OCI-LY7 (cell line): ENCODE results near the gene EPHX1. TPM values are rescaled to one million over a fixed set of nuclear protein-coding genes. Genes with fewer than 3 reads are reported as not detected.
A peak's percentile ranks its signal among the peaks of the same experiment; 100 is the strongest.

Experiments
- BruUV-seq: library from RNA; stranded (reverse); fragments of 400-500 nt; replicated peaks from 2 replicates; lab custom pipeline; 2021; lab: Mats Ljungman, UMichigan
- CTCF ChIA-PET: fragments of 300-600 bp; sonication (Branson Sonifier 250); formaldehyde crosslinking; loops from one replicate; lab custom pipeline; 2022; ENCODE audit warnings: antibody characterized with exemption; ENCODE audit not compliant: unreplicated experiment; lab: Charles Lee
- POLR2A ChIA-PET: fragments of 300-600 bp; sonication (Branson Sonifier 250); formaldehyde crosslinking; loops from one replicate; lab custom pipeline; 2022; ENCODE audit warnings: antibody characterized with exemption; lab: Charles Lee
- DNase-seq: peaks from one replicate; pipeline ENCODE4 v3.0.0-alpha.2; 2015; ENCODE audit warnings: low spot score
- H2AFZ ChIP-seq: fragments of 200-600 bp; sonication (generic), shearing (Covaris generic); 2 replicates; pipeline ENCODE4 v1.6.1; 2014; ENCODE audit warnings: mild to moderate bottlenecking, antibody characterized with exemption, low read length, moderate library complexity
- H3K27ac ChIP-seq: fragments of 200-600 bp; sonication (generic); 2 replicates; pipeline ENCODE4 v1.5.1; 2014; ENCODE audit warnings: mixed run types, low read depth, mild to moderate bottlenecking, moderate library complexity, low read length, inconsistent platforms; ENCODE audit not compliant: poor library complexity, severe bottlenecking
- H3K36me3 ChIP-seq: fragments of 200-600 bp; sonication (generic); 2 replicates; pipeline ENCODE4 v1.6.1; 2014; ENCODE audit warnings: mild to moderate bottlenecking, antibody characterized with exemption, low read length, moderate library complexity, mixed read lengths; ENCODE audit not compliant: insufficient read depth
- H3K4me1 ChIP-seq: fragments of 200-600 bp; sonication (generic); 2 replicates; pipeline ENCODE4 v1.5.1; 2014; ENCODE audit warnings: mild to moderate bottlenecking, low read length; ENCODE audit not compliant: insufficient read depth, poor library complexity, severe bottlenecking
- H3K4me2 ChIP-seq: fragments of 200-600 bp; sonication (generic); 2 replicates; pipeline ENCODE4 v1.6.1; 2014; ENCODE audit warnings: mild to moderate bottlenecking, low read length
- H3K4me3 ChIP-seq: fragments of 200-600 bp; sonication (generic); 2 replicates; pipeline ENCODE4 v1.5.1; 2014; ENCODE audit warnings: mild to moderate bottlenecking, low read depth, low read length; ENCODE audit not compliant: poor library complexity, severe bottlenecking
- H3K79me2 ChIP-seq: fragments of 200-600 bp; sonication (generic); 2 replicates; pipeline ENCODE4 v1.6.1; 2016; ENCODE audit warnings: low read depth, mild to moderate bottlenecking, low read length, moderate library complexity, mixed read lengths; ENCODE audit not compliant: insufficient read depth
- H3K9me2 ChIP-seq: fragments of 200-600 bp; sonication (generic); 2 replicates; pipeline ENCODE4 v1.6.1; 2016; ENCODE audit warnings: mild to moderate bottlenecking, low read length, mixed read lengths; ENCODE audit not compliant: insufficient read depth
- H3K9me3 ChIP-seq: fragments of 200-600 bp; sonication (generic); 2 replicates; pipeline ENCODE4 v1.6.1; 2014; ENCODE audit warnings: mild to moderate bottlenecking, mixed run types, low read length, mixed read lengths
- H4K20me1 ChIP-seq: fragments of 200-600 bp; sonication (generic); 2 replicates; pipeline ENCODE4 v1.6.1; 2014; ENCODE audit warnings: mild to moderate bottlenecking, antibody characterized with exemption, low read length, moderate library complexity, mixed read lengths; ENCODE audit not compliant: insufficient read depth
- EZH2phosphoT487 ChIP-seq: fragments of 200-600 bp; sonication (generic); IDR thresholded peaks from 2 replicates; pipeline ENCODE4 v1.6.1; 2018; ENCODE audit warnings: low read depth, borderline replicate concordance, mild to moderate bottlenecking, mixed run types, antibody characterized with exemption, low read length, moderate library complexity, mixed read lengths
- intact Hi-C: fragments of 100-400 bp; cut with micrococcal nuclease; formaldehyde crosslinking; loops from one replicate; pipeline ENCODE4 v1.10.0; 2022; ENCODE audit not compliant: unreplicated experiment
- total RNA-seq, 2 experiments: library from RNA; depleted of rRNA in 1 of 2; stranded (reverse); fragments of >200 nt in 1 of 2; shearing (Covaris generic) in 1 of 2; gene quantifications; 2 replicates each; pipeline ENCODE4 v1.2.3, GENCODE V29; 2014 to 2022
- TF ChIP-seq, protein P1 (sequence below): fragments of 200-600 bp; sonication (generic); conservative IDR thresholded peaks from 2 replicates; pipeline ENCODE4 v1.5.1; 2014; ENCODE audit warnings: mild to moderate bottlenecking, antibody characterized with exemption, low read length, moderate library complexity, mixed read lengths

EPHX1 gene
- total RNA-seq, 2 experiments from 2014 or later: 0.44 to 1.3 TPM

DNA sequence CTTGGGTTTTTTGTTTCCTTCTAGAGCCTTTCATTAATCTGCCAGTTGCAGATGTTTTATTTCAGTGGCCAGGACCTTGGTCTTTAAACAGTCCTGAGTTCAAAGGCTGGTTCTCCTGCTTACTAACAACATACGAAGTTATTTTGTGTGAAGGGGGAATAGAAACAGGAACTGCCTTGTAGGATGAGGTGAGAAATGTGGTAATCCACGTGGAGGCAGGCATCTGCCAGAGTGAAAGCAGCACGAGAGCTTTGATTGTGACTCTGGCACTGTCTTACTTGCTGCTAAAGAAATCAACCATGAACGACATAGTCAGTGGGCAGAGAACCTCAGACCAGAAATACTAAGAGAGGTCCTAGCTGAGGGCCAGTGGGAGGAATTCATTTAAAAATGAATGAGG, 41.9 kb downstream of the EPHX1 start:
- BruUV-seq: no TSS peak
- ChIA-PET CTCF (no interaction called here), POLR2A (interaction anchor here (0.5 to 1.7 kb wide), 5 partner anchors 29 to 87 kb away, joined by 3 to 6 read pairs (median 3); partner anchors contain the start of gene PYCR2)
- Histone ChIP-seq H4K20me1 (no peaks in the 10 kb centered on the region), H3K4me1 (peaks cover 51% of the 10 kb centered on the region), H3K4me3 (no peak overlapping the region), H3K79me2 (no peaks in the 10 kb centered on the region), H3K36me3 (peaks cover 42% of the 10 kb centered on the region), H3K27ac (peak overlapping the region; percentile 45), H3K4me2 (peak overlapping the region; percentile 20), H2AFZ (peak overlapping the region; percentile 32; the same call in 1 of the 2 replicates), H3K9me3 (peaks cover 9% of the 10 kb centered on the region; the same call in 1 of the 2 replicates), H3K9me2 (no peaks in the 10 kb centered on the region)
- TF ChIP-seq, protein P1, sequence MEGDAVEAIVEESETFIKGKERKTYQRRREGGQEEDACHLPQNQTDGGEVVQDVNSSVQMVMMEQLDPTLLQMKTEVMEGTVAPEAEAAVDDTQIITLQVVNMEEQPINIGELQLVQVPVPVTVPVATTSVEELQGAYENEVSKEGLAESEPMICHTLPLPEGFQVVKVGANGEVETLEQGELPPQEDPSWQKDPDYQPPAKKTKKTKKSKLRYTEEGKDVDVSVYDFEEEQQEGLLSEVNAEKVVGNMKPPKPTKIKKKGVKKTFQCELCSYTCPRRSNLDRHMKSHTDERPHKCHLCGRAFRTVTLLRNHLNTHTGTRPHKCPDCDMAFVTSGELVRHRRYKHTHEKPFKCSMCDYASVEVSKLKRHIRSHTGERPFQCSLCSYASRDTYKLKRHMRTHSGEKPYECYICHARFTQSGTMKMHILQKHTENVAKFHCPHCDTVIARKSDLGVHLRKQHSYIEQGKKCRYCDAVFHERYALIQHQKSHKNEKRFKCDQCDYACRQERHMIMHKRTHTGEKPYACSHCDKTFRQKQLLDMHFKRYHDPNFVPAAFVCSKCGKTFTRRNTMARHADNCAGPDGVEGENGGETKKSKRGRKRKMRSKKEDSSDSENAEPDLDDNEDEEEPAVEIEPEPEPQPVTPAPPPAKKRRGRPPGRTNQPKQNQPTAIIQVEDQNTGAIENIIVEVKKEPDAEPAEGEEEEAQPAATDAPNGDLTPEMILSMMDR: no peak
- no peak for TF ChIP-seq EZH2phosphoT487
- intact Hi-C loops: no loop called here
- peak; percentile 63 for DNase-seq

DNA sequence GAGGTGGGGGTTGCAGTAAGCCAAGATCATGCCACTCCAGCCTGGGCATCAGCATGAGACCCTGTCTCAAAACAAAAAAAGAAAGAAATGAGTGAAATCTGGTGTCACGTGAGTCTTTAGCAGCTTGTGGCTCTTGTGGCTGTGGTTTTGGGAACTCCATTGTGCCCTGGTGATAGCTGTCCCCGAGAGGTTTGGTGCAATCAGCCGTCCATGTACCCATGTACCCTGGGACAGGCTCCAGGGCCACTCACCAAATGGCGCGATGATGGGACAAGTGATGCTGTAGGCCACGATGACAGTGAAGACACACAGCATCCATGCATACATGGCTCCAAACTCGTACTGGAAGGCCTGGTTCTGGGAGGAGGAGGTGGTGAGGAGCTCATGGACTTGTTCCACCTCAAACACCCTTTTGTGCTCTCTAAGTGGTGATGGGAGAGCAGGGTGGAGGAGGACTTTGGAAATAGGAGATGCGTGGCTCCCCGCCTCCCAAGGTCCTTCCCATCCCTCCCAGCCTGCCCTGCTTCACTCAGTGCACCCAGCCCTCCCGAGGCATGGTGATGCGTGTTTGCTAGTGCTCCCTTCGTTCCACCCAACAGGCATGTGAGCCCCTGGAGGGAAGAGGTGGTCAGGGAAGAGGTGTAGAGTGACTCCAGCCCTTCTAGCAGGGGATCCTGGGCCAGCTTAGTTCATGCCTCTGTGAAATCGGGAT, 42.6 kb downstream of the EPHX1 start:
- TF ChIP-seq EZH2phosphoT487: no peak
- TF ChIP-seq, protein P1: no peak
- Histone ChIP-seq H3K9me2 (no peaks in the 10 kb centered on the region), H3K4me1 (peaks cover 43% of the 10 kb centered on the region), H3K4me3 (no peak overlapping the region), H3K4me2 (no peak overlapping the region), H3K27ac (peak overlapping the region; percentile 45), H3K79me2 (no peaks in the 10 kb centered on the region), H2AFZ (no peak overlapping the region), H4K20me1 (no peaks in the 10 kb centered on the region), H3K36me3 (peaks cover 44% of the 10 kb centered on the region), H3K9me3 (peaks cover 9% of the 10 kb centered on the region; the same call in 1 of the 2 replicates)
- intact Hi-C loops: no loop called here
- DNase-seq: no peak
- ChIA-PET CTCF (no interaction called here), POLR2A (interaction anchor here (0.5 to 1.7 kb wide), 5 partner anchors 28 to 1488 kb away, joined by 3 to 6 read pairs (median 3); partner anchors contain the start of gene PYCR2)
- no TSS peak for BruUV-seq

- peaks cover 34% of the 10 kb centered on the region for H3K4me1 ChIP-seq
- no peak overlapping the region for H3K27ac ChIP-seq
- no peak for TF ChIP-seq EZH2phosphoT487
- TF ChIP-seq, protein P1: no peak
- H3K79me2 ChIP-seq: no peaks in the 10 kb centered on the region
- no peaks in the 10 kb centered on the region for H4K20me1 ChIP-seq
- BruUV-seq: no TSS peak
- H3K36me3 ChIP-seq: peaks cover 44% of the 10 kb centered on the region
- POLR2A ChIA-PET: no interaction called here
- CTCF ChIA-PET: no interaction called here
- H3K4me2 ChIP-seq: no peak overlapping the region
- no peak overlapping the region for H2AFZ ChIP-seq
- intact Hi-C loops: no loop called here
- no peak overlapping the region for H3K4me3 ChIP-seq
- no peak for DNase-seq
- peaks cover 9% of the 10 kb centered on the region; the same call in 1 of the 2 replicates for H3K9me3 ChIP-seq
- no peaks in the 10 kb centered on the region for H3K9me2 ChIP-seq
These were observed 43.5 kb downstream of the EPHX1 start for GRCh38 chr1:225853441-225853840.
